Glutamatergic neuron (in vitro differentiated cells): ENCODE results near the gene GRB2. TPM values are rescaled to one million over a fixed set of nuclear protein-coding genes. Genes with fewer than 3 reads are reported as not detected.

Experiments
- DNase-seq: peaks from one replicate; pipeline ENCODE4 v3.0.0; 2022
- H3K27ac Mint-ChIP-seq: one replicate; pipeline ENCODE4 v1.8.0; 2020; ENCODE audit warnings: mild to moderate bottlenecking, mixed read lengths, inconsistent platforms; ENCODE audit not compliant: unreplicated experiment
- H3K27me3 Mint-ChIP-seq: one replicate; pipeline ENCODE4 v1.8.0; 2020; ENCODE audit warnings: mild to moderate bottlenecking, moderate library complexity, mixed read lengths, inconsistent platforms; ENCODE audit not compliant: unreplicated experiment
- H3K36me3 Mint-ChIP-seq: one replicate; pipeline ENCODE4 v1.8.0; 2020; ENCODE audit warnings: mild to moderate bottlenecking, mixed read lengths, inconsistent platforms; ENCODE audit not compliant: unreplicated experiment
- H3K4me1 Mint-ChIP-seq: one replicate; pipeline ENCODE4 v1.8.0; 2020; ENCODE audit warnings: mild to moderate bottlenecking, low read depth, mixed read lengths, inconsistent platforms; ENCODE audit not compliant: unreplicated experiment
- H3K4me3 Mint-ChIP-seq: one replicate; pipeline ENCODE4 v1.8.0; 2020; ENCODE audit warnings: mild to moderate bottlenecking, mixed read lengths, inconsistent platforms; ENCODE audit not compliant: unreplicated experiment
- H3K9me3 Mint-ChIP-seq: one replicate; pipeline ENCODE4 v1.8.0; 2020; ENCODE audit warnings: mild to moderate bottlenecking, moderate library complexity, mixed read lengths, inconsistent platforms; ENCODE audit not compliant: unreplicated experiment
- total RNA-seq: library from RNA; stranded (reverse); fragmentation: NEBNext Ultra II Directional; extraction: Animal tissue kit (Norgen Biotek cat#: 25700); gene quantifications from one replicate; pipeline ENCODE4 v1.2.1, GENCODE V29; 2021; ENCODE audit not compliant: unreplicated experiment
- TF ChIP-seq, protein P1 (sequence below): fragments of 200-600 bp; sonication (generic); IDR thresholded peaks from one replicate; pipeline ENCODE4 v1.5.0; 2021; ENCODE audit not compliant: partially characterized antibody, unreplicated experiment

The GRB2 gene
- total RNA-seq, 1 donor from 2014 or later, result 148 TPM

DNA sequence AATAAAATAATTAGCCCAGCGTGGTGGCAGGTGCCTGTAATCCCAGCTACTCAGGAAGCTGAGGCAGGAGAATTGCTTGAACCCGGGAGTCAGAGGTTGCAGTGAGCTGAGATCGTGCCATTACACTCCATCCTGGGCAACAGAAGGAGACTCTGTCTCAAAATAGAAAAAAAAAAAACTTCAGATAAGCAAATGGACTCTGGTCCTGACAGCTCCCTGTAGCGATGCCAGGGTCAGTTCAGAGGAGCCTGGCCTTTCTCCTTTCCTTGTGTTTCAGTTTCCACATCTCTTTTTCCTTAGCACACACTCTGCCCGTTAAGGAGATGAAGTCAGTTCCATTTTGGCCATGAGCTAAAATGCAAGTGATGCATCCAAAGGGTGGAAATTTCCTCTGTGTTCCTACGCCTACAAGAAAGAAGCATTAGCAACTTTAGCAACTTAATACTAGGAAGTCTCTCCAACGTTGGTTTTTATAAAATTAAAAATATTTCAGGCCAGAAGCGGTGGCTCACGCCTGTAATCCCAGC, 11.6 kb upstream of the GRB2 start:
- H3K4me3 Mint-ChIP-seq, result no peak overlapping the region
- no peaks in the 10 kb centered on the region for H3K36me3 Mint-ChIP-seq
- peaks cover 5% of the 10 kb centered on the region for H3K27me3 Mint-ChIP-seq
- no peaks in the 10 kb centered on the region for H3K4me1 Mint-ChIP-seq
- H3K27ac Mint-ChIP-seq, result no peak overlapping the region
- peaks cover 4% of the 10 kb centered on the region for H3K9me3 Mint-ChIP-seq
- TF ChIP-seq, protein P1, sequence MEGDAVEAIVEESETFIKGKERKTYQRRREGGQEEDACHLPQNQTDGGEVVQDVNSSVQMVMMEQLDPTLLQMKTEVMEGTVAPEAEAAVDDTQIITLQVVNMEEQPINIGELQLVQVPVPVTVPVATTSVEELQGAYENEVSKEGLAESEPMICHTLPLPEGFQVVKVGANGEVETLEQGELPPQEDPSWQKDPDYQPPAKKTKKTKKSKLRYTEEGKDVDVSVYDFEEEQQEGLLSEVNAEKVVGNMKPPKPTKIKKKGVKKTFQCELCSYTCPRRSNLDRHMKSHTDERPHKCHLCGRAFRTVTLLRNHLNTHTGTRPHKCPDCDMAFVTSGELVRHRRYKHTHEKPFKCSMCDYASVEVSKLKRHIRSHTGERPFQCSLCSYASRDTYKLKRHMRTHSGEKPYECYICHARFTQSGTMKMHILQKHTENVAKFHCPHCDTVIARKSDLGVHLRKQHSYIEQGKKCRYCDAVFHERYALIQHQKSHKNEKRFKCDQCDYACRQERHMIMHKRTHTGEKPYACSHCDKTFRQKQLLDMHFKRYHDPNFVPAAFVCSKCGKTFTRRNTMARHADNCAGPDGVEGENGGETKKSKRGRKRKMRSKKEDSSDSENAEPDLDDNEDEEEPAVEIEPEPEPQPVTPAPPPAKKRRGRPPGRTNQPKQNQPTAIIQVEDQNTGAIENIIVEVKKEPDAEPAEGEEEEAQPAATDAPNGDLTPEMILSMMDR, result no peak
- DNase-seq, result no peak

DNA sequence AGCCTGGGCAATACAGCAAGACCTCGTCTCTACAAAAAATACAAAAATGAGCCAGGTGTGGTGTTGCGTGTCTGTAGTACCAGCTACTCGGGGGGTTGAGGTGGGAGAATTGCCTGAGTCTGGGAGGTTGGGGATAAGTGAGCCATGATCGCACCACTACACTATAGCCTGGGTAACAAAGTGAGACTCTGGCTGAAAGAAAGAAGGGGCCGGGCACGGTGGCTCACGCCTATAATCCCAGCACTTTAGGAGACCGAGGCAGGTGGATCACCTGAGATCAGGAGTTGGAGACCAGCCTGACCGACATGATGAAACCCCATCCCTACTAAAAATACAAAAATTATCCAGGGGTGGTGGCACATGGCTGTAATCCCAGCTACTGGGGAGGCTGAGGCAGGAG, 10.5 kb upstream of the GRB2 start:
- no peaks in the 10 kb centered on the region for H3K4me1 Mint-ChIP-seq
- H3K36me3 Mint-ChIP-seq, result no peaks in the 10 kb centered on the region
- H3K9me3 Mint-ChIP-seq, result peaks cover 4% of the 10 kb centered on the region
- TF ChIP-seq, protein P1, result no peak
- peaks cover 5% of the 10 kb centered on the region for H3K27me3 Mint-ChIP-seq
- no peak overlapping the region for H3K27ac Mint-ChIP-seq
- no peak overlapping the region for H3K4me3 Mint-ChIP-seq
- no peak for DNase-seq

DNA sequence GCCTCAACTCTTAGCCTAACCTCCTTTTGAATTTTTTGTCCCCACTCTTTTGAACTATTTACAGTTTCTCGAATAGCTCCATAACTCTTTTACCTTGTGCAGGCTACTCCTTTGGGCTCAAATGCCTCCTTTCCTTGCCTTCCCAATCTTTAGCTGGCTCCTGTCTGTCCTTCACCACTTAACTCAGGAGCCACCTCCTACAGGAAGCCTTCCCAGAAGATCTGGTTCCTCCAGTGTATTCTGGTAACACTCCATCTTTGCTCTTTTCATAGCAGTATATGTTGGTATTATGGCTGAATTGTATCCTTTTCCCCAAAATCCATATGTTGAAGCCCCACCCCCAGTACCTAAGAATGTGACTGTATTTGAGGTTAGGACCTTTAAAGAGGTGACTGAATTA, 9.0 kb upstream of the GRB2 start:
- no peak for DNase-seq
- Mint-ChIP-seq H3K9me3 (peaks cover 3% of the 10 kb centered on the region), H3K27me3 (peaks cover 8% of the 10 kb centered on the region), H3K4me3 (no peak overlapping the region), H3K27ac (no peak overlapping the region), H3K4me1 (no peaks in the 10 kb centered on the region), H3K36me3 (no peaks in the 10 kb centered on the region)
- TF ChIP-seq, protein P1, result no peak

DNA sequence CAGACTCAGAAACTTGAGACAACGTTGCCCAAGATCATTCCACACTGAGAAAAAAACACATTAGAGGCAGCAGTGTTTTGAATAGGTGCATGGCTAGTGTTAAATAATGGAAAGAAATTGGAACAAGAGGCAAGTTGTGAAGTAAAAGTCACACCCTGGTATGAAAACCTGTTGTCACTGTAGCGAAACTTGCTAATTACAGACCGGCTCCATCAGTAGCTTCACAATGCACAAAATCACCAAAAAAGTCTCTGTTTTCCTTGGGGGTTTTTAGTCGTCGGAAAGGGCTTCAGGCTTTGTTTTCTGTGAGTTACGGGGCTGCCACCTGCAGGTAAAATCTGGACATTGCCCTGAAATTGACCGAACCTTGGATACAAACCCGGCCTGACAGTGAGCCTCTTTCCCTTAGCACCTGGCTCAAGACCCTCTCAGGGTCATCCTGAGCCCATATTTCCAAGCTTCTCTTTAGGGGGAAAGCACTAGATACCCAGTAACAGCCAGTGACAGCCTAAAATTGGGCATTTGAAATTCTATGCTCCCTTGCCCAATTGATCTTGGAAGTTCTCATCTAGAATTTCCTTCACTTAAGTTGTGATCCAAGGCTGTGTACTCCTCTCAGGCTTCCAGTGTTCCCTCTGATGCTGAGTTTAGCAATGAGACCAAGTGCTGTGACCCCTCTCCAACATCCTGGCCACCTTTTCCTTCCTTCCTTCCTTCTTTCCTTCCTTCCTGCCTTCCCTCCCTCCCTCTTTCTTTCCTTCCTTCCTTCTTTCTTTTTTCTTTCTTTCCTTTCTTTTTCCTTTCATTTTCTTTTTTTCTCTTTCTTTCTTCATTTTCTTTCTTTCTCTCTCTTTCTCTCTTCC, 7.2 kb upstream of the GRB2 start:
- H3K27ac Mint-ChIP-seq, result no peak overlapping the region
- TF ChIP-seq, protein P1, result peak; percentile 71
- peak; percentile 71 for DNase-seq
- H3K36me3 Mint-ChIP-seq, result no peaks in the 10 kb centered on the region
- no peaks in the 10 kb centered on the region for H3K4me1 Mint-ChIP-seq
- H3K27me3 Mint-ChIP-seq, result peaks cover 8% of the 10 kb centered on the region
- H3K4me3 Mint-ChIP-seq, result no peak overlapping the region
- no peaks in the 10 kb centered on the region for H3K9me3 Mint-ChIP-seq
